NCI-H146 treated with DMSO at 0.1 percent for 48 hours (cell line): Measurements from ENCODE around the gene WNK1.
"Not testable (repeated sequence)": the region's sequence is repeated elsewhere in the genome, so short reads cannot be mapped to it uniquely, and the experiment has no call there.

Experiments
- DNase-seq: peaks from one replicate; lab custom pipeline; 2025; ENCODE audit not compliant: unreplicated experiment; lab: John Stamatoyannopoulos, UW

The WNK1 gene

DNA sequence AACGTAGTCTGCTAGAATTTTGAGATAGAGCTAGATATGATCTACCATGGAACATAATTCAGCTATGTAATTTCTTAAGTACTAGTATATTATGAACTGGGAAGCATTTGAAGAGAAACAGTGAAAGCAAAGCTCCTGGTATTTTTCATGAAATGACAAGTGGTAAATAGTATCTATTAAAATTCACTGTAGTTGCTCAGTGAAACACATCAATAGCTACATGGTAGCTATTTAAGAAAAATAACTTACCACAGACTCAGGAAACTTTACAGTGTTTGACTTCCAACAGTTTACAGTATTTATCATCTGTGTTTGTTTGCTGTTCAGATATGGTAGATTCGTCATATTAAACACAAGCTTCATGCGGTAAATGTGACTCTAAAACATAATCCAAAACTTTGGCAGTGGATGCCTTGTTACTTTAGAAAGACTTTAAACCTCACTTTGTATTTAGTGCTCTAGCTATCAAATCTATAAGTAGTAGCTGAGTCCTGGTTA is 25.2 kb downstream of the WNK1 start:
- no peak for DNase-seq

GRCh38 chr12:778615-779014 is 26.2 kb downstream of the WNK1 start:
- no peak for DNase-seq

GRCh38 chr12:779745-780734 is 27.7 kb downstream of the WNK1 start:
- no peak for DNase-seq

- DNase-seq = no peak
These were observed 28.5 kb downstream of the WNK1 start for GRCh38 chr12:780750-781379.

GRCh38 chr12:785706-786105 is 33.3 kb downstream of the WNK1 start:
- no peak for DNase-seq

- no peak for DNase-seq
These were observed 35.9 kb downstream of the WNK1 start for GRCh38 chr12:788288-788687.

DNA sequence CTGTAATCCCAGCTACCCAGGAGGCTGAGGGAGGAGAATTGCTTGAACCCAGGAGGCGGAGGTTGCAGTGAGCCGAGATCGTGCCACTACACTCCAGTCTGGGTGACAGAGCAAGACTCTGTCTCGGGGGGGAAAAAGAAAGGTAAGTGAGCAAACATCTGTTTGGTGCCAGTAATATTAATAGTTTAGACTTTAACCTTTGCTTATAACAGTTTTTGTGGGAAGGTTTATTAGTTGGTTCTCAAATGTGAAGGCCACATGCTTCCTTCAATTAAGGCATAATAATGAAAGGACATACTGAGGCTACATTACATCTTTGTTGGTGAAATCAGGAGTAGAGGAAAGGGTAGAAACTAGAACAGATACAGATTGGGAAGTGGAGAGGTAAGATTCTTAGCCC is 36.4 kb downstream of the WNK1 start:
- not testable (repeated sequence) for DNase-seq

DNA sequence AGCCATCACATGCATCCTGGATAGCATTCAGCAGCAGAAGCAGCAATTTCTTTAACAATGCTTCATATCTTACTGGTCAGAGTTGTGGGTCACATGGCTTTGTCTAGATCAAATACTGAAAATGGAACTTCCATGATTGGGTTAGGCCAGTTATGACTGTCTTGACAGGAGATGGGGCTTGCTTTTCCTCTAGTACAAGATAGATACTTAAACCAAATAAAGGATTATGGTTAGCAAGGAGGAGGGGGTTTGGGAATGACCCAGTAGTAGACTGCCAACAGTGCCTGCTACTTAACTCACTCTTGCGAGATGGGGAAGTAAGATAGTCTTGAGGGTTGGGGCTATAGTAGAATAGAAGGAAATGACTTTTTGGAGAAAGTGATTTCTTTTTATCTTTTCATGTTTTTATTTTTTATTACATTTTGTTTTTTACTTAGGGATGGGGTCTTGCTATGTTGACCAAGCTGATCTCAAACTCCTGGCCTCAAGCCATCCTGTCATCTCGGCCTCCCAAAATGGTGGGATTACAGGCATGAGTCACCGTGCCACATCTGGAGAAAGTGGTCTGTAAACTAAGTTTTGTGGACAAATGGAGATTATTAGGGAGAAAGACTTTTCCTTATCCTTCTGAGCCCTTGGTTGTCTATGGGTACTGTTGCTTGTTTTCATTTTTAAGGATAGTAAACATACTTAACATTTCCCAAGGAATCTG is 37.6 kb downstream of the WNK1 start:
- DNase-seq = no peak

DNA sequence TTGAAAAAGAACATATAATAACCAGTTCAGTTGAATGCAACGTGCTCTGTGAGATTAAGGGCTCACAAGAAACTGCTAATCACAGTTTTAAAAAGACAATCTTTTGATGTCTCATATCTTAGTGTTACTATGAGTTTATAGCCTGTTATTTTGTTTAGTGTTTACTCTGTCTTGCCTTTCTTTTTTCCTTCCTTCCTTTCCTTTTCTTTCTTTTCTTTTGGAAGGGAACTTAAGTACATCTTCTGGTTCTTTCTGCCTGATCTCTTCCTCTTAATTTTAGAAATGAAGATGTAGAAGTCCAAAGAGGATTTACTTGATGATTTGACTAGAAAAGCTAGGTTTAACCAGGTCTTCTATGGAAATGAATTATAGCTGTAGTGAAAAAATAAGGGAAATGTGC is 38.2 kb downstream of the WNK1 start:
- no peak for DNase-seq

GRCh38 chr12:793037-793436 is 40.7 kb downstream of the WNK1 start:
- no peak for DNase-seq

GRCh38 chr12:793711-794110 is 41.3 kb downstream of the WNK1 start:
- no peak for DNase-seq

GRCh38 chr12:795305-795704 is 42.9 kb downstream of the WNK1 start:
- DNase-seq = no peak

- DNase-seq = no peak
These were observed 48.0 kb downstream of the WNK1 start for GRCh38 chr12:800401-800800.

DNA sequence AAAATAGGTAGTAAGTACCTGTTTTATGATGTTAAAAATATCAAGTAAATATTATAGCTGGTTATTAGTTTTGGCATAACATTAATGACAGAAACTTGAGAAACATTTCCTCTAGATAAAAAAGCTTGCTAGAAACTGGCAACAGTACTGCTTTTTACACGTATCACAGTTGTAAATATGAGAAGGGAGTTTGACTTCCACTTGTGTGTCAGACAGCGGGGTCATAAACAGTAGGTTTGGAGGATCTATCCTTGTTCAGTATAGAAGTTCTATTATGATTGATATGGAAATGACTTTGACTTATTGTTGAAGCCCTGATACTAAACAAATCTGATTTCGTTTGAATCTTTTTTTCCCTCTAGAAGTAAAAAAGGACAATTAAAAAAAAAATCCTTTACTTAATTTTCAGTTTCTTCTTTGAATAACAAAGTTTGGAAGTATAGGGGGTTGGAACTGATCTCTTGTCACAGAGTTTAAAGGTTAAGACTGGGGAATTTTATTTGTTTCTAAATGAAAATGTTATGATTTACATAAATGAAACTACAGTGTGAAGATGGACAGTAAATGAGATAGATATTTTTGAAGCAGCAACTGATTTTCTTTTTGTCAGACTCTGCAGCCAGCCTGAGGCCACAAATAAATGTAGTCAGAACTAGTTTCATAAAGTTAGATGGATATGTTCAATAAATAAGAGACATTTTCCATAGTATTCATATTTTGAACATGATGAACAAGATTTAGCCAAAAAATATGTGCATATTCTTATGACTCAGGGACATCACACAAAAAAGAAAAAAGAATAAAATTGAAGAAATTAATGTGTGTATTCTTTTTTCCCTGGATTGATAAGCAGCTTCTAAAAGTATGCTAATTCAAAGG is 50.1 kb downstream of the WNK1 start:
- no peak for DNase-seq

GRCh38 chr12:805022-805632 is 52.7 kb downstream of the WNK1 start:
- no peak for DNase-seq

- no peak for DNase-seq
These were observed 53.9 kb downstream of the WNK1 start for GRCh38 chr12:806200-806791.

DNA sequence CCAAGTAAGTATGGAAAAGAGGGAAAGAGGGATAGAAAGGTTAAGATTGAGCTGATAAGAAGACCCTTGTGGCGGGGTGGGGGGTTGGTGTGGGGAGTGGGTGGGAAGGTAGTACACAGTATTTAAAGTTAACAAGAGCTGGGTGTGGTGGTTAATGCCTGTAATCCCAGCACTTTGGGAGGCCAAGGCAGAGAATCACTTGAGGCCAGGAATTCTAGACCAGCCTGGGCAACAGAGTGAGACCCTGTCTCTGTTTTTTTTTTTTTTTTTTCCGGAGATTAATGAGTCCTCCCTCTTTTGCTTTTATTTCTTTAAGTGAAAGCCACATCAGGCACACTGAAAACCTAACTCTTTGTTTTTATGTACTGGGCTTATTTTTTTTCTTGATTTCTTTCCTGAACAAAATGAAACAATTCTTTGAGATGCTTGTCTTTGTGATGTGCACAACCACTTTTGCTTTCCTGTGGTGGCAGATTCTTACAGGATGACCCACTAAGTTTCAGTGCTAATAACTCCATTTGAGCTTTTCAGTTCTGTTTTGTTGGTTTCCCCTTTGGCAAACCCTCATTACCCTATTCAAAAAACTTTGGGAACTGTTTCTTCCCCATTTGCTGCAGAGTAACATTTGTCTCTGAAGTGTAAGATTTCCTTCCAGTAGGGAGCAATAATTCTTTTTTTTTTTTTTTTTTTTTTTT is 54.8 kb downstream of the WNK1 start:
- DNase-seq = no peak

- no peak for DNase-seq
These were observed 57.7 kb downstream of the WNK1 start for GRCh38 chr12:810116-810515.
